ENCODE results near the gene CUL4B.
"Not testable (repeated sequence)": the region's sequence is repeated elsewhere in the genome, so short reads cannot be mapped to it uniquely, and the experiment has no call there.

The CUL4B gene

GRCh38 chrX:120517936-120518335 is 42.8 kb downstream of the CUL4B start:
- DNase-seq (ENCODE audit: low read depth) = no peak
- no peak overlapping the region for H3K4me3 ChIP-seq (ENCODE audit: low read depth, low read length)
- no peak for TF ChIP-seq CTCF (IDR thresholded peaks at IDR 0.05; ENCODE audit: low read depth, low read length, missing control alignments)

- H3K4me3 ChIP-seq (ENCODE audit: low read depth, low read length) = no peak overlapping the region
- TF ChIP-seq CTCF (IDR thresholded peaks at IDR 0.05; ENCODE audit: low read depth, low read length, missing control alignments) = peak; percentile 27
- no peak for DNase-seq (ENCODE audit: low read depth)
Measured at GRCh38 chrX:120514236-120514635, 46.5 kb downstream of the CUL4B start.

- no peak overlapping the region for H3K4me3 ChIP-seq (ENCODE audit: low read depth, low read length)
- DNase-seq (ENCODE audit: low read depth) = no peak
- no peak for TF ChIP-seq CTCF (IDR thresholded peaks at IDR 0.05; ENCODE audit: low read depth, low read length, missing control alignments)
Measured at GRCh38 chrX:120512627-120513026, 48.1 kb downstream of the CUL4B start.

GRCh38 chrX:120512222-120512621 is 48.5 kb downstream of the CUL4B start:
- TF ChIP-seq CTCF (IDR thresholded peaks at IDR 0.05; ENCODE audit: low read depth, low read length, missing control alignments) = no peak
- DNase-seq (ENCODE audit: low read depth) = no peak
- H3K4me3 ChIP-seq (ENCODE audit: low read depth, low read length) = no peak overlapping the region

- DNase-seq (ENCODE audit: low read depth) = no peak
- TF ChIP-seq CTCF (IDR thresholded peaks at IDR 0.05; ENCODE audit: low read depth, low read length, missing control alignments) = no peak
- H3K4me3 ChIP-seq (ENCODE audit: low read depth, low read length) = no peak overlapping the region
Measured at GRCh38 chrX:120504569-120504968, 56.2 kb downstream of the CUL4B start.

GRCh38 chrX:120499301-120500072 is 61.3 kb downstream of the CUL4B start:
- no peak for DNase-seq (ENCODE audit: low read depth)
- no peak overlapping the region for H3K4me3 ChIP-seq (ENCODE audit: low read depth, low read length)
- no peak for TF ChIP-seq CTCF (IDR thresholded peaks at IDR 0.05; ENCODE audit: low read depth, low read length, missing control alignments)

- not testable (repeated sequence) for DNase-seq (ENCODE audit: low read depth); H3K4me3 ChIP-seq (ENCODE audit: low read depth, low read length)
Measured at GRCh38 chrX:120490119-120490518, 70.6 kb downstream of the CUL4B start.

Measured in GM12864 (cell line).